ENCODE measurements around the gene SMAD6.

The SMAD6 gene

DNA sequence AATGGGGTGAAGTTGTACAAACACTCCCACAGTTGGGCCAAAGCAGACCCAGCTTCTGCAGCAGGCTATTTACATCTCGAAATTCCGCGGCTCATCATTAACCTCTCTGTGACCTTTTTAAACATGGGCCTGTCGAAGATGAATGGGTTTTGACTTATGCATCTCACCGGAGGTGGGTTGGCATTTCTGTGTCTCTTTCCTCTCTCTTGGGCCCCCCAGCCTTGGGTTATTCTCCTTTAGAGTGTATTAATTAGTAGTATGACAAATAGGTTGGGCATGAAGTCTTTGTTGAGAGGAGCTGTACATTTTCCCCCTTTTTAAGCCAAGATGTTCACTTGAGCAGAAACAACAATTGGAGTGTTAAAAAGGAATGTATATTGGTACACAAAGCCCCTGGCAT lies 9.8 kb downstream of the SMAD6 start:
- H3K27me3 ChIP-seq (replicated peaks; ENCODE audit: insufficient read depth, low read length) = no peaks in the 10 kb centered on the region
- H2AFZ ChIP-seq (ENCODE audit: low read length) = no peak overlapping the region
- H3K4me1 ChIP-seq (ENCODE audit: low read length) = peaks cover 18% of the 10 kb centered on the region
- H3K4me3 ChIP-seq (ENCODE audit: low read length) = no peak overlapping the region
- H3K36me3 ChIP-seq (replicated peaks; ENCODE audit: insufficient read depth, low read length) = no peaks in the 10 kb centered on the region
- DNase-seq = no peak
- TF ChIP-seq, protein P1, sequence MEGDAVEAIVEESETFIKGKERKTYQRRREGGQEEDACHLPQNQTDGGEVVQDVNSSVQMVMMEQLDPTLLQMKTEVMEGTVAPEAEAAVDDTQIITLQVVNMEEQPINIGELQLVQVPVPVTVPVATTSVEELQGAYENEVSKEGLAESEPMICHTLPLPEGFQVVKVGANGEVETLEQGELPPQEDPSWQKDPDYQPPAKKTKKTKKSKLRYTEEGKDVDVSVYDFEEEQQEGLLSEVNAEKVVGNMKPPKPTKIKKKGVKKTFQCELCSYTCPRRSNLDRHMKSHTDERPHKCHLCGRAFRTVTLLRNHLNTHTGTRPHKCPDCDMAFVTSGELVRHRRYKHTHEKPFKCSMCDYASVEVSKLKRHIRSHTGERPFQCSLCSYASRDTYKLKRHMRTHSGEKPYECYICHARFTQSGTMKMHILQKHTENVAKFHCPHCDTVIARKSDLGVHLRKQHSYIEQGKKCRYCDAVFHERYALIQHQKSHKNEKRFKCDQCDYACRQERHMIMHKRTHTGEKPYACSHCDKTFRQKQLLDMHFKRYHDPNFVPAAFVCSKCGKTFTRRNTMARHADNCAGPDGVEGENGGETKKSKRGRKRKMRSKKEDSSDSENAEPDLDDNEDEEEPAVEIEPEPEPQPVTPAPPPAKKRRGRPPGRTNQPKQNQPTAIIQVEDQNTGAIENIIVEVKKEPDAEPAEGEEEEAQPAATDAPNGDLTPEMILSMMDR (IDR thresholded peaks at IDR 0.05; ENCODE audit: low read length) = no peak
- TF ChIP-seq EZH2phosphoT487 (IDR thresholded peaks at IDR 0.05; ENCODE audit: low read length) (no peak), EZH2 (optimal IDR thresholded peaks at IDR 0.05; ENCODE audit: low read depth, low read length) (no peak)
- no peak overlapping the region for H3K27ac ChIP-seq (ENCODE audit: low read length)
- no peak overlapping the region for H3K4me2 ChIP-seq (ENCODE audit: low read depth, low read length)
- H3K9me2 ChIP-seq (replicated peaks; ENCODE audit: insufficient read depth, low read length) = no peaks in the 10 kb centered on the region
- H4K20me1 ChIP-seq (ENCODE audit: insufficient read depth, low read length) = no peaks in the 10 kb centered on the region
- no peaks in the 10 kb centered on the region for H3K9me3 ChIP-seq (replicated peaks; ENCODE audit: insufficient read depth, low read length)
- peaks cover 9% of the 10 kb centered on the region; the same call in 1 of the 2 replicates for H3F3A ChIP-seq (ENCODE audit: insufficient read depth, low read length)
- no peak overlapping the region for H3K9ac ChIP-seq (ENCODE audit: low read length)
- no peaks in the 10 kb centered on the region for H3K79me2 ChIP-seq (ENCODE audit: low read length)

GRCh38 chr15:66713843-66714508 lies 11.9 kb downstream of the SMAD6 start:
- H2AFZ ChIP-seq (ENCODE audit: low read length) = peak overlapping the region; percentile 33
- H4K20me1 ChIP-seq (ENCODE audit: insufficient read depth, low read length) = no peaks in the 10 kb centered on the region
- H3K9me2 ChIP-seq (replicated peaks; ENCODE audit: insufficient read depth, low read length) = no peaks in the 10 kb centered on the region
- no peak overlapping the region for H3K4me3 ChIP-seq (ENCODE audit: low read length)
- H3K36me3 ChIP-seq (replicated peaks; ENCODE audit: insufficient read depth, low read length) = no peaks in the 10 kb centered on the region
- H3K9me3 ChIP-seq (replicated peaks; ENCODE audit: insufficient read depth, low read length) = no peaks in the 10 kb centered on the region
- no peak overlapping the region for H3K9ac ChIP-seq (ENCODE audit: low read length)
- peak overlapping the region; percentile 45; the same call in 1 of the 2 replicates for H3K27ac ChIP-seq (ENCODE audit: low read length)
- DNase-seq = peak; percentile 26
- no peaks in the 10 kb centered on the region for H3K27me3 ChIP-seq (replicated peaks; ENCODE audit: insufficient read depth, low read length)
- H3K79me2 ChIP-seq (ENCODE audit: low read length) = no peaks in the 10 kb centered on the region
- peaks cover 18% of the 10 kb centered on the region for H3K4me1 ChIP-seq (ENCODE audit: low read length)
- TF ChIP-seq EZH2phosphoT487 (IDR thresholded peaks at IDR 0.05; ENCODE audit: low read length) (no peak), EZH2 (optimal IDR thresholded peaks at IDR 0.05; ENCODE audit: low read depth, low read length) (no peak)
- TF ChIP-seq, protein P1 (IDR thresholded peaks at IDR 0.05; ENCODE audit: low read length) = no peak
- H3F3A ChIP-seq (ENCODE audit: insufficient read depth, low read length) = peaks cover 9% of the 10 kb centered on the region; the same call in 1 of the 2 replicates
- H3K4me2 ChIP-seq (ENCODE audit: low read depth, low read length) = peak overlapping the region; percentile 36

- peak overlapping the region; percentile 33 for H2AFZ ChIP-seq (ENCODE audit: low read length)
- H3K9me3 ChIP-seq (replicated peaks; ENCODE audit: insufficient read depth, low read length) = no peaks in the 10 kb centered on the region
- H3K79me2 ChIP-seq (ENCODE audit: low read length) = no peaks in the 10 kb centered on the region
- H3K27me3 ChIP-seq (replicated peaks; ENCODE audit: insufficient read depth, low read length) = no peaks in the 10 kb centered on the region
- no peak overlapping the region for H3K9ac ChIP-seq (ENCODE audit: low read length)
- TF ChIP-seq, protein P1 (IDR thresholded peaks at IDR 0.05; ENCODE audit: low read length) = no peak
- TF ChIP-seq EZH2phosphoT487 (IDR thresholded peaks at IDR 0.05; ENCODE audit: low read length) = no peak
- TF ChIP-seq EZH2 (optimal IDR thresholded peaks at IDR 0.05; ENCODE audit: low read depth, low read length) = no peak
- H3K9me2 ChIP-seq (replicated peaks; ENCODE audit: insufficient read depth, low read length) = no peaks in the 10 kb centered on the region
- H3K4me3 ChIP-seq (ENCODE audit: low read length) = 0 out of 2 replicates have a peak overlapping the region, but pooled peaks have one; percentile 1
- no peaks in the 10 kb centered on the region for H3K36me3 ChIP-seq (replicated peaks; ENCODE audit: insufficient read depth, low read length)
- no peak for DNase-seq
- peaks cover 18% of the 10 kb centered on the region for H3K4me1 ChIP-seq (ENCODE audit: low read length)
- H3F3A ChIP-seq (ENCODE audit: insufficient read depth, low read length) = peaks cover 9% of the 10 kb centered on the region; the same call in 1 of the 2 replicates
- H3K27ac ChIP-seq (ENCODE audit: low read length) = peak overlapping the region; percentile 45; the same call in 1 of the 2 replicates
- H3K4me2 ChIP-seq (ENCODE audit: low read depth, low read length) = peak overlapping the region; percentile 36
- H4K20me1 ChIP-seq (ENCODE audit: insufficient read depth, low read length) = no peaks in the 10 kb centered on the region
These were observed 12.5 kb downstream of the SMAD6 start for GRCh38 chr15:66714543-66714981.

Measured in MM.1S (cell line).